NOMO-1 treated with dmso at 0.1 percent for 144 hours (cell line): ENCODE data around the gene TK1.

ENCODE experiments used
- DNase-seq: peaks from one replicate; lab custom pipeline; 2025; ENCODE audit not compliant: unreplicated experiment; lab: John Stamatoyannopoulos, UW

TK1 gene

GRCh38 chr17:78135858-78136500 is 50.9 kb downstream of the TK1 start:
- no peak for DNase-seq

GRCh38 chr17:78134899-78135385 is 51.9 kb downstream of the TK1 start:
- DNase-seq: no peak

GRCh38 chr17:78133971-78134898 is 52.6 kb downstream of the TK1 start:
- peak; percentile 22 for DNase-seq

GRCh38 chr17:78133179-78133951 is 53.5 kb downstream of the TK1 start:
- DNase-seq: no peak

- no peak for DNase-seq
Observed at GRCh38 chr17:78132767-78133178, 54.1 kb downstream of the TK1 start.

GRCh38 chr17:78132084-78132676 is 54.7 kb downstream of the TK1 start:
- no peak for DNase-seq

GRCh38 chr17:78131172-78132083 is 55.4 kb downstream of the TK1 start:
- DNase-seq: no peak

GRCh38 chr17:78130437-78131101 is 56.3 kb downstream of the TK1 start, which contains the start of gene TMC8:
TMC8 (plus strand) TSS chr17:78130771; CDS start chr17:78131589, 818 bp downstream.
- peak; percentile 88 for DNase-seq

GRCh38 chr17:78130090-78130436 is 56.8 kb downstream of the TK1 start:
- no peak for DNase-seq

- no peak for DNase-seq
Observed at GRCh38 chr17:78129351-78130089, 57.3 kb downstream of the TK1 start.

GRCh38 chr17:78128551-78129350 is 58.1 kb downstream of the TK1 start, which contains the start of gene TMC6:
TMC6 (minus strand) TSS chr17:78128755; CDS start chr17:78126832, 1,923 bp downstream.
- DNase-seq: peak; percentile 64

GRCh38 chr17:78127888-78128550 is 58.8 kb downstream of the TK1 start:
- no peak for DNase-seq

- peak; percentile 81 for DNase-seq
Observed at GRCh38 chr17:78127239-78127887, 59.5 kb downstream of the TK1 start.

GRCh38 chr17:78126895-78127238 is 60.0 kb downstream of the TK1 start:
- no peak for DNase-seq

GRCh38 chr17:78125976-78126894 is 60.6 kb downstream of the TK1 start:
- DNase-seq: no peak
